ENCODE results near the gene NFE2L3. TPM values are rescaled to one million over a fixed set of nuclear protein-coding genes. Genes with fewer than 3 reads are reported as not detected.

The NFE2L3 gene
- total and polyA plus RNA-seq, 2 of the 8 experiments (the other 6 are each of a cell fraction or from before 2014, with no cell fraction given) = 64.9 to 76.5 TPM

DNA sequence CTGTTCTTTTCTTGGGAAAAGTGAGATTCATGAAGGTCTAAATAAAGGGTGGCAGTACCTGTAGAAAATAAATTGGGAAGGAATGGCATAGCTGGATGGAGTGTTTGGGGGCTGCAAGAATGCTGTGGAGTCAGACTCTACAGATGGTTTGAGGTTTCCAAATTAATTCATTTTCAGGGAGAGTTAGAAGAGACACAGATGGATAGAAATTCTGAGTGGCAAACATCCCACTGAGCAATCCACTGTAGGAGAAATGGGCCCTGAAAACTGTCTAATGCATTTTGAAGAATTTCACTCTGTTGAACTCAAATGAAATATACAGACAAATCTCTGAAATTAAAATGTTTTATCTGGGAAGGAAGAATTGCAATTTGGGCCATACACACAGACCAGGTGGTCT is 16.9 kb upstream of the NFE2L3 start:
- H3K27ac ChIP-seq (ENCODE audit: low read depth, low read length) = no peak overlapping the region
- DNase-seq (ENCODE audit: low read depth in 1 of 2, low spot score in 2 of 2) = no peak
- FAIRE-seq = no peak
- H3K23me2 ChIP-seq (ENCODE audit: low read depth, low read length) = no peaks in the 10 kb centered on the region
- ChIA-PET POLR2A (ENCODE audit: partially characterized antibody) (interaction anchor here (3.0 kb wide), 1 partner anchor 53 kb away, joined by 13 read pairs; no protein-coding TSS in a partner anchor), CTCF (ENCODE audit: partially characterized antibody) (interaction anchor here (0.6 to 1.6 kb wide), 3 partner anchors 23 to 78 kb away, joined by 3 to 4 read pairs (median 3); no protein-coding TSS in a partner anchor)
- H4K5ac ChIP-seq (ENCODE audit: insufficient read length, low read depth, low read length) = no peak overlapping the region
- no peak overlapping the region for H3K9ac ChIP-seq (replicated peaks in 1 of 4; ENCODE audit: extremely low read depth in 1 of 4, low read depth in 3 of 4, low read length in 3 of 4)
- no peak overlapping the region for H2BK12ac ChIP-seq (ENCODE audit: low read depth, low read length)
- no peak overlapping the region for H2AFZ ChIP-seq (ENCODE audit: low read length)
- no peak overlapping the region for H3K18ac ChIP-seq (ENCODE audit: extremely low read depth, low read length)
- no peaks in the 10 kb centered on the region for H3K79me1 ChIP-seq (ENCODE audit: low read depth, low read length)
- no peak overlapping the region for H3K23ac ChIP-seq (ENCODE audit: insufficient read length)
- H2AK5ac ChIP-seq (ENCODE audit: low read depth, low read length) = no peak overlapping the region
- H3K4me1 ChIP-seq (replicated peaks in 1 of 4; ENCODE audit: control insufficient read depth in 3 of 4, insufficient read depth in 4 of 4, low read length in 3 of 4) = no peaks in the 10 kb centered on the region
- no peak overlapping the region for H2BK20ac ChIP-seq (ENCODE audit: low read length)
- no peak overlapping the region for H3K4ac ChIP-seq (replicated peaks; ENCODE audit: insufficient read length, low read depth, low read length)
- no peaks in the 10 kb centered on the region; a peak in 1 of 8 replicates for H3K36me3 ChIP-seq (ENCODE audit: control insufficient read depth in 2 of 4, insufficient read depth in 4 of 4, low read length in 3 of 4)
- H4K91ac ChIP-seq (replicated peaks; ENCODE audit: insufficient read length, low read length) = no peak overlapping the region
- no peaks in the 10 kb centered on the region; a peak in 1 of 7 replicates for H3K27me3 ChIP-seq (replicated peaks in 1 of 4; ENCODE audit: control insufficient read depth in 3 of 4, extremely low read depth in 1 of 4, insufficient read depth in 3 of 4, low read length in 3 of 4)
- no peak overlapping the region for H2BK5ac ChIP-seq (ENCODE audit: low read depth, low read length)
- H3K14ac ChIP-seq (ENCODE audit: insufficient read length) = no peak overlapping the region
- H3K56ac ChIP-seq (replicated peaks; ENCODE audit: insufficient read length, low read depth, low read length) = no peak overlapping the region
- H3K9me3 ChIP-seq (ENCODE audit: insufficient read depth in 2 of 2, low read depth in 1 of 2, low read length in 1 of 2) = 0 out of 4 replicates have a peak, but pooled peaks cover 0 to 5% of the 10 kb centered on the region in 2 experiments
- H3K4me3 ChIP-seq (ENCODE audit: extremely low read depth in 1 of 4, insufficient read depth in 2 of 4, low read depth in 3 of 4, low read length in 4 of 4) = no peak overlapping the region
- H4K8ac ChIP-seq (ENCODE audit: extremely low read depth, insufficient read depth, low read length) = no peak overlapping the region
- H3K4me2 ChIP-seq (ENCODE audit: insufficient read depth in 1 of 2, low read depth in 2 of 2, low read length in 2 of 2) = no peak overlapping the region
- H2BK120ac ChIP-seq (replicated peaks; ENCODE audit: low read depth, low read length) = no peak overlapping the region
- no peak overlapping the region for H2BK15ac ChIP-seq (ENCODE audit: low read length)
- no peaks in the 10 kb centered on the region for H4K20me1 ChIP-seq (replicated peaks in 1 of 2; ENCODE audit: control insufficient read depth in 1 of 2, insufficient read depth in 2 of 2, low read length in 2 of 2)
- H3K79me2 ChIP-seq (ENCODE audit: control insufficient read depth in 1 of 2, insufficient read depth in 2 of 2, low read length in 2 of 2) = no peaks in the 10 kb centered on the region
- TF ChIP-seq SIN3A (conservative IDR thresholded peaks at IDR 0.05 in 1 of 2, IDR thresholded peaks at IDR 0.05 in 1 of 2; ENCODE audit: low read depth in 1 of 2, low read length in 2 of 2) (no peak), SIRT6 (IDR thresholded peaks at IDR 0.05; ENCODE audit: low read length) (no peak), RBBP5 (IDR thresholded peaks at IDR 0.05; ENCODE audit: borderline replicate concordance, low read depth, low read length) (no peak), RAD21 (IDR thresholded peaks at IDR 0.05 in 1 of 2, conservative IDR thresholded peaks at IDR 0.05 in 1 of 2; ENCODE audit: low read depth in 2 of 2, low read length in 2 of 2) (no peak), CBX5 (IDR thresholded peaks at IDR 0.05; ENCODE audit: low read depth, low read length) (no peak), RXRA (IDR thresholded peaks at IDR 0.05; ENCODE audit: insufficient read depth, low read depth, low read length) (no peak), BCL11A (IDR thresholded peaks at IDR 0.05; ENCODE audit: low read depth in 2 of 2, low read length in 2 of 2) (no peak), CHD1 (IDR thresholded peaks at IDR 0.05; ENCODE audit: low read depth, low read length) (no peak), ASH2L (IDR thresholded peaks at IDR 0.05; ENCODE audit: low read length) (no peak), TAF7 (optimal IDR thresholded peaks at IDR 0.05; ENCODE audit: borderline replicate concordance, low read depth, low read length) (no peak), EGR1 (IDR thresholded peaks at IDR 0.05; ENCODE audit: borderline replicate concordance, low read depth, low read length) (no peak)
- TF ChIP-seq, protein P1, sequence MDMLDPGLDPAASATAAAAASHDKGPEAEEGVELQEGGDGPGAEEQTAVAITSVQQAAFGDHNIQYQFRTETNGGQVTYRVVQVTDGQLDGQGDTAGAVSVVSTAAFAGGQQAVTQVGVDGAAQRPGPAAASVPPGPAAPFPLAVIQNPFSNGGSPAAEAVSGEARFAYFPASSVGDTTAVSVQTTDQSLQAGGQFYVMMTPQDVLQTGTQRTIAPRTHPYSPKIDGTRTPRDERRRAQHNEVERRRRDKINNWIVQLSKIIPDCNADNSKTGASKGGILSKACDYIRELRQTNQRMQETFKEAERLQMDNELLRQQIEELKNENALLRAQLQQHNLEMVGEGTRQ (IDR thresholded peaks at IDR 0.05; ENCODE audit: low read length) = no peak
- TF ChIP-seq, protein P2, sequence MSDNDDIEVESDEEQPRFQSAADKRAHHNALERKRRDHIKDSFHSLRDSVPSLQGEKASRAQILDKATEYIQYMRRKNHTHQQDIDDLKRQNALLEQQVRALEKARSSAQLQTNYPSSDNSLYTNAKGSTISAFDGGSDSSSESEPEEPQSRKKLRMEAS (IDR thresholded peaks at IDR 0.05) = no peak
